Right lung (tissue), 5 donors: ENCODE results near the gene GCNT1. TPM values are rescaled to one million over a fixed set of nuclear protein-coding genes. Genes with fewer than 3 reads are reported as not detected.
A peak's percentile ranks its signal among the peaks of the same experiment; 100 is the strongest.
"Not testable (repeated sequence)": the region's sequence is repeated elsewhere in the genome, so short reads cannot be mapped to it uniquely, and the experiment has no call there.

ENCODE experiments used
- DNase-seq, 2 donors: peaks; one replicate each; pipeline ENCODE4 v3.0.0-alpha.2; 2013
- polyA plus RNA-seq, 5 donors: library from polyadenylated mRNA; unstranded; fragments of 120-200 nt; gene quantifications; one replicate each; pipeline versions ENCODE4 v1.2.1 to v1.2.3, GENCODE V29; 2013; ENCODE audit warnings: inconsistent platforms in 1 of 5, low replicate concordance in 1 of 5; ENCODE audit not compliant: insufficient read length in 5 of 5, insufficient read depth in 1 of 5

The GCNT1 gene
- polyA plus RNA-seq, 5 donors = 3.8 to 6.7 (median 4.7) TPM

DNA sequence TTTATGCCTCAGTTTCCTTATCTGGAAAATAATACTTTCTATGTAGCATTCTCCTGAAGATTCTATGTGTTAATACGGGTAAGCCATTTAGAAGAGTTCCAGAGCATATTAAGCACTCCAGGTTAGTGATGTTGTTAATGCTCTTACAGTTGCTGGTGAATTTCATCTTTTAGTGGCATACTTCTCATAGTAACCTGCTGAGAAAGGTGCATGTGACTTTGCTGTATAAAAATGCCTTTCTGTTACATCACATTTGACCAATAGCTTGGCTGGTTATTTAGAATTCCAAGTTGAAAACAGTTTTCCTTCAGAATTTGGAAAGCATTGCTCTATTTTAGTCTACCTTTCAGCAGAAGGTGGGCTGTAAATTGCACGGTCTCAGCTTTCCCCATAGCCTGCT lies 27.2 kb downstream of the GCNT1 start:
- no peak for DNase-seq

DNA sequence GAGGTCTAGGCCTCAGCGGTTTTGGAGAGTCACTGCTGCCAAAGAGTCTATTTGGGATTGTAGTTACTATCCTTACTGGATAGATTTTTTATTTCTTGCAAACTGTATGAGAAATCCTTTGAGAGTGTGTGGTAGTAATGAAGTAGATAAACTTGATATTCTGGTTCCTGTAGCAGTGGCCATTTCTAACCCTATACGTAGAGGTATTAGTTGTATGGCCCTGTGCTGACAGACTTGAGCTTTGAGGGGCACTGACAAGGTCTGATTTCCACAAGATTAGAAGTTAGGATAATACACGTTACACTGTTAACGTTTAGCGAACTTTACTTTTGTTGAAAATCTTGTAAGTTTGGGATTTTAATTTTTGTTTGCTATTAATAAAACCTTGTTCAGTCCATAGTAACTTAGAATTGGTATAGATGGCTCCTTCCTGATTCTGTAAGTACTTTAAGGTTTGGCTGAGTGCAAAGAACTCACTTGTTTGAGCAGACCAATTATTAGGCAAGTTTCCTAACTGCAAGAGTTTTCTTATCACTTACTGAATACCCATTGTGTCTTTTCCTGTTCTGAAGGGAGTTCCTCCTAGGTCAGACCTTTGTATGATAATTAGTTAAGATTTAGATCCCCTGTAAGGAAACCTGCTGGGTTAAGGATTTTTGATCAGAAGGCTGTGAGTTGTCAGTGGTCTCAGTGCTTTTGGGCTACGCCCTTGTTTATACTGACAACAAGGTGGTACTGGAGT lies 31.4 kb downstream of the GCNT1 start:
- no peak for DNase-seq

DNA sequence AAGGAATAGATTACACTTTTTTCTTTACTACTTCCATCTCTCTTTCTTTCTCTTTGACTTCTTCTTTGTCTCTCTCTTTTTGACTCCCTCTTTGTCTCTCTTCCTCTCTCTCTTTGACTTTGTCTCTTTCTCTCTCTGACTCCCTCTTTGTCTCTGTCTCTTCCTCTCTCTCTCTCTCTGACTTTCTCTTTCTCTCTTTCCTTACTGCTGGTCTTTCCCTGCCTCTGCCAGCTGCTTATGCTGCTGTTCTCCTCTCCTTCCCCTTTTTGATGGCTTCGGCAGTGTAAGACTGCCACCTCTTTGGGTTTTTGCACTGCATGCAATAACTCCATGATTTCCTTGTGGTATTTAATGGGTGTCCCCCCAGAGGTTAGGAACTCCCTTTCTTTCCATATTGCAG lies 32.1 kb downstream of the GCNT1 start:
- not testable (repeated sequence) for DNase-seq

DNA sequence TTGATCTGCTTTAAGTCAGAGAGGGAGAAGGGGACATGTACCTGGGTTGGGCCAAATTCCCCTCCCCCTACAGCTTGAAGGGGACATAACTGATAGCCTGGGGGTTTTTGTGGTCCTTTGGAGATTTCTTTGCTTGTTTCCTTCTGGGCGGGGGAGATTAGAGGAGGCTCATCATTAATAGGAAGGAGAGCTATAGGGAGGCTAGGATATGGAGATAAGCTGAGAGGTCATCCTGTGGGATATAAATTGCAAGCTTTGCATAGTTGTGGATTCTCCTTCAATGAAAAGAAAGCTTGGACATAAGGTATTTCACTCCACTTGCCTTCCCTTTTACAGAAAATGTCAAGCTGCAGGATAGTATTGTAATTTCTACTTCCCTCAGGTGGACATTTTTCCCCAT lies 34.5 kb downstream of the GCNT1 start:
- not testable (repeated sequence) for DNase-seq

DNA sequence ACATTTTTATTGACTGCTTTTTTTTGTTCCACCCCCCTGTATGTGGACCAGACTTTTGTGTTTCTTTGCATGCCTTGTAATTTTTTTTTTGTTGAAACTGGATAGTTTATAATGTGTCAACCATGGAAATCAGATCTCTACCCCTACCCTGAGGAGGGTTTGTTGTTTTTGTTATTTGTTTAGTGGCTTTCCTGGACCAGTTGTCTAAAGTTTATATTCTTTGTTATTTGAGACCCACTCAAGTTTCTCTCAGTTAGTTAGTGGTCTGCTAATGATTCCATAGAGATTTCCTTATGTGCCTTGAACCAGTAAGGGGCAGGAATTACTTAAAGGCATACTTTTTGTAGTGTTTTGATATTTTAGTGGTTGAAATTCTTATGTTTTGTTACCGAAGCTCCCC lies 41.1 kb downstream of the GCNT1 start:
- no peak for DNase-seq

DNA sequence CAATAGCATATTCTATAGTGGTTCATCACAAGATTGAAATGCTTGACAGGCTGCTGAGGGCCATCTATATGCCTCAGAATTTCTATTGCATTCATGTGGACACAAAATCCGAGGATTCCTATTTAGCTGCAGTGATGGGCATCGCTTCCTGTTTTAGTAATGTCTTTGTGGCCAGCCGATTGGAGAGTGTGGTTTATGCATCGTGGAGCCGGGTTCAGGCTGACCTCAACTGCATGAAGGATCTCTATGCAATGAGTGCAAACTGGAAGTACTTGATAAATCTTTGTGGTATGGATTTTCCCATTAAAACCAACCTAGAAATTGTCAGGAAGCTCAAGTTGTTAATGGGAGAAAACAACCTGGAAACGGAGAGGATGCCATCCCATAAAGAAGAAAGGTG lies 43.8 kb downstream of the GCNT1 start:
- DNase-seq = no peak

DNA sequence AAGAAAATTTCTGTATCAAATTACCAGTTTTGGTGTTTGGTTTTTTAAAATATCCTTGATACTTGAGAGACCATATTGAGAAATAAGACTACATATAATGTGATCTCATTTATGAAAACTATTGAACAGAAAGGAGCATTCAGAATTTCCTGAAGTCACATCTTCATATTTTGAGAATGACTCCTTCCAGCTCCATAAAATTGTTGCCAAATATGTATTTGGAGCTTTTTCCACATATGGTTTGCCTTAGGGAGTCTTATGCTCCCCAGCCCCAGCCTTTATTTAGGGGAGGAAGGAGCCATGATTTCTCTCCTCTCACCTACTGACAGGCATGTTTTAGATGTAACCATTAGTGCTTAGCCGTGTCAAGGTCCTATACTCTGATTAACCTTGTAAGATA lies 51.1 kb downstream of the GCNT1 start:
- DNase-seq = no peak

DNA sequence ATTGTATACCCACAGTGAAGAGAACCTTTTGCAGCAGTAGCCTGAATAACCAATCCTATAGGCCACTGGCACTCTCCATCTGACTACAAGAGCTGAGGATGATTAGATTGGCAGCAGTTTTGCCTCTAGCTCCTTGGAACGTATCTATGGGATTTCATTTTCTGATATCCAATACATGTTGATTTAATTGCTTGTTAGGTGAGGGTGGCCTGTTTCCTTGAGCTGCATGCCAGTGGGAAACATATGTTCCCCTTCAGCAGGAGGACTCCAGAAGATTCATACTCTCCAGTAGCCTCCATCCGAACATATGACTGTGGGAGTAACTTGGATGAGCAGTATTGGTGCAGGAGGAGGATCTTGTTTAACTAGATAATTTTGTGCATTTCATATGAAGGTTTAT lies 51.5 kb downstream of the GCNT1 start:
- no peak for DNase-seq

DNA sequence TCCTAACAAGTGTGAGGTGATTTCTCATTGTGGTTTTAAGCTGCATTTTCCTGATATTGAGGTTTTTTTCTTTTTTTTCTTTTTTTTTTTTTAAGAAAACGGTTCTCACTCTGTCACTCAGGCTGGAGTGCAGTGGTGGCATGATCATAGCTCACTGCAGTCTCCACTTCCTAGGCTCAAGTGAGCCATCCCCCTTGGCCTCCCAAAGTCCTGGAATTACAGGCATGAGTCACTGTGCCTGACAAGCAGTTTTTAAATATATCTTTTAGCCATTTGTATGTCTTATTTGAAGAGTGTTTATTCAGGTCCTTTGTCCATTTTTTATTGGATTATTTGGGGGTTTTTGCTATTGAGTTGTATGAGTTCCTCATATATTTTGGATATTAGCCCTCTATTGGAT lies 53.8 kb downstream of the GCNT1 start:
- no peak for DNase-seq

DNA sequence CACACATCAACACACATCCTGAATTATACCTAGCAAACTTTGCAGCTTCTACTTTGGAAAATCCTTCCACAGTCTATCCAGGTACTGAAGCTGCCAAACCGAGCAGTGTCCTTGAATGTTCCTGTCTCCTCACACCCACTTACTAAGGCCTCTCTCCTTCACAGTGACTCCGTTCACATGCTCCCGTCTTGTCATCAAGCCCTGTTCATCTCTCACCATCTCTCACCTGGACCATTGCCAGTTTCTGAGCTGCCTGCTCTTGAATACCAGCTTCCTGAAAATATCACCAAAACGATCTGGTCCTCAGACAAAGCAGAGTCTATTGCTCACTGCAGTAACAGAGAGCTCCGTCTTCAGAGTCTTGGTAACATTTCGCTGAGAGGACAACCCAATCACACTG lies 57.4 kb downstream of the GCNT1 start:
- DNase-seq = no peak

DNA sequence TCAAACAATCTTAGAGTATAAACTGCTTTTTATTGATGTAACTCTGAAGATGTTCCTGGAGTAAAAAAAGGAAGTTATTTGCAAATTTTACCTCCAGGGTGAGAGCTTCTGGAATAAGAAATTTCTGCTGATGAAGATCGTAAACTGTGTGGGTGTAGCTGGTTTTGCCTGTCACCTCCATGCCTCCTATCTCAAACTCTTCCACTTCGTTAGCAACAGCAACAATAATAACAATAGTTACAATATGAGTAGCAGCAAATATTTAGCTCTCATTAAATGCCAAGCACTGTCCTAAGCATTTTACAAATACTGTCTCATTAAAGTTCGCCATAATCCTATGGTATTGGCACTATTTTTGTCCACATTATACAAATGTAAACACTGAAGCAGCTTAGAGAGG lies 57.9 kb downstream of the GCNT1 start:
- DNase-seq = no peak

DNA sequence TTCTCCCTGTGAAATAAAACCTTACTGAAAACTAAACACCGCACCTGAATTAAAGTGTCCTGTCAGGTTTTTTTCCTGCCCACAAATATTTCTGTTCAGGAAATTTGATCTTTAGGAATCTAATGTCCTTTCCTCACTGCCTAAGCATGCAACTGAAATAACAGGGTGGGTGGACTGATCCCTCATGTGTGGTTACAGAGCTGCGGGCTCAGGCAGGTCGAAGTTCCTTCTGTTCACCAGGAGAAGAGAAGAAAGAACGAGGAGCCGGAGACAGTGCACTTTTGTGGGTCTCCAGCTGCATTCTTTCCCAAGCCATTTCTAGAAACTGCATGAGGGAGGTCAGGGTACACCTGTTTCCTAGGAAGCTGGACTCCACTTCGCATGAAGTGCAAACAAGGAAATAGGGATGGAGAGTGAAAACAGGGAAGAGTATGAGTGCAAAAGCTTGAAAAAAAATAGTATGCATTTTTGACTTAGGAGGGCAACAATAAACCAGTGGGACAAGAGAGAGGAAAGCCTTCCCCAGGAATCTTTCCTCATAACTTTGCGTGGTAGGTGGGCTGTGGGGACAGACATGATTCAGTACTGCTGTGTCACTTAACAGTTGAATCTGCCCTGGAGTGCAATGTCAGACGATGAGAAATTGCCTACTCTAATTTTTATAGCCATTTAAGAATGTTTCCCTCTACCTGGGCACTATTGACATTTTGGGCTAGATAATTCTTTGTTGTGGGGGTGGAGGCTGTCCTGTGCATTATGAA lies 60.3 kb downstream of the GCNT1 start:
- no peak for DNase-seq

DNA sequence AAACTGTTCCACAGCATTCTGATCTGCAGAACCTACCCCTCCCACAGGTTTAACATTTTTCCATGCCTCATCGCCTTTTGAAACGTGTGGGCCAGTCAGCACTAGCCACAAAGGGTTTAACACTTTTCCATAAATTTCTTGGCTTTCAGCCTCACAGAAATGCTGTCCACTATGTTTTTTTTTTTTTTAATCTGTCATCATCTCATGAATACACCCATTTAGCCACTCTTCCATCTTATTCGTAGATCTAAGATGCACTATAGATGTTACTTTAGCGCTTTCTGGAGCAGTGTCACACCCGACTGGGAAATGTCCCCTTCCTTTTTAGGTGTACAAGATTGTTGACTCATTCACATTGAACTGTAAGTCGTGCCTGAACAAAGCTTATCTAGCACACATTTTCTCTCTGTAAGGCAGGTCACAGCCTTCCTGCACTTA lies 62.3 kb downstream of the GCNT1 start:
- DNase-seq = no peak

DNA sequence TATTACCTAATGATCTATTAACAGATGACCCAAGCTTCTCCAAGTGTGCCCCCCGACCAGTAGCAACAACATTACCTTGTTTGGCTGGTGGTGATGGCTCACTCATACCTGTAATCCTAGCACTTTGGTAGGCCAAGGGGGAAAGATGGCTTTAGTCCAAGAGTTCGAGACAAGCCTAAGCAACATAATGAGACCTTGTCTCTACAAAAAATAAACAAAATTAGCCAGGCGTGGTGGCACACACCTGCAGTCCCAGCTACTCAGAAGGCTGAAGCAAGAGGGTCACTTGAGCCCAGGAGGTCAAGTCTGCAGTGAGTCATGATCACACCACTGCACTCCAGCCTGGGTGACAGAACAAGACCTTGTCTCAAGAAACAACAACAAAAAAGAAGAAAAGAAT lies 62.9 kb downstream of the GCNT1 start:
- DNase-seq = no peak

DNA sequence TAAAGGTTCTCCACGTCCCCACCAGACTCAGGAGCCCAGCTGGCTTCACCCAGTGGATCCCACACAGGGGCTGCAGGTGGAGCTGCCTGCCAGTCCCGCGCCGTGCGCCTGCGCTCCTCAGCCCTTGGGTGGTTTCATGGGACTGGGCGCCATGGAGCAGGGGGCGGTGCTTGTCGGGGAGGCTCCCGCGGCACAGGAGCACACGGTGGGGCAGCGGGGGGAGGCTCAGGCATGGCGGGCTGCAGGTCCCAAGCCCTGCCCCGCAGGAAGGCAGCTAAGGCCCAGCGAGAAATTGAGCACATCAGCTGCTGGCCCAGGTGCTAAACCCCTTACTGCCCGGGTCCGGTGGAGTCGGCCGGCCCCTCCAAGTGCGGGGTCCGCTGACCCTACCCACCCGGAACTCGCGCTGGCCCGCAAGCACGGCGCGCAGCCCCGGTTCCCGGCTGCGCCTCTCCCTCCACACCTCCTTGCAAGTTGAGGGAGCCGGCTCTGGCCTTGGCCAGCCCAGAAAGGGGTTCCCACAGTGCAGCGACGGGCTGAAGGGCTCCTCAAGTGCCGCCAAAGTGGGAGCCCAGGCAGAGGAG lies 64.7 kb downstream of the GCNT1 start:
- DNase-seq = not testable (repeated sequence)

DNA sequence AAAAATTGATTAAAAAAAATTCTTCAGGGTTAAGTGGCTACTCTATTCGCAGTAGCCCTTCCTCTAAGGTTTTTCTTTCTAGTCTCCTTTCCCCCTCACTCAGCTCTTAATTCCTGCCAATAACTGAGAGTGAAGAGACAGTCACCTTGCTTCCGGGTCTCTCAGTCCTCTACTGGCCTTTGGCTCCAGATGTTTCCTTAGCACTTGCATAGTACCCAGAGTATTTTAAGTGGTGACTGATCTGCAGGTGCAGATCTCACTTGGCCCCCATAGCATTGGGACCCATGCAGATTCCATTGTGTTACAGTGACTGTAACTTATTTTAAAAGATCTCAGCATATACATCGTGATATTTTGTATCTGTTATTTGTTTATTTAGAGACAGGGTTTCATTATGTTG lies 66.2 kb downstream of the GCNT1 start:
- DNase-seq = no peak

DNA sequence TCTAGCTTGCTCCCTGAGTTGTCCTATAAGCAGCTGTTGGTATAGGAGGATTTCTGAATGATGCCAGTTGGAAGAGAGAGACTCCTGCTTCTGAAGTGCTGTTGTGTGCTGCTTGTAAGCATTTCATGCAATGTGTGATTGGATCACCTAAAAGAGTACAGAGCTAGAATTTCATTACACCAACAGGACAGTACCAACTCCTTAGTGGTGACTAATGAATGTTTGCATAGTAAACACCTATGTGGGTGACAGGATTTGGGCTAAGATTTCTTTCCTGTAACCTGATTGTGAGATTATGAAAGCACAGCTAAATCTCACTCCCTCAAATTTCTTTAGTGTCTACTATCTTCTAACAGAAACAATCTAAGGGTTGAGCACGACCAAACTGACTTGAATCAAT lies 67.0 kb downstream of the GCNT1 start:
- no peak for DNase-seq

DNA sequence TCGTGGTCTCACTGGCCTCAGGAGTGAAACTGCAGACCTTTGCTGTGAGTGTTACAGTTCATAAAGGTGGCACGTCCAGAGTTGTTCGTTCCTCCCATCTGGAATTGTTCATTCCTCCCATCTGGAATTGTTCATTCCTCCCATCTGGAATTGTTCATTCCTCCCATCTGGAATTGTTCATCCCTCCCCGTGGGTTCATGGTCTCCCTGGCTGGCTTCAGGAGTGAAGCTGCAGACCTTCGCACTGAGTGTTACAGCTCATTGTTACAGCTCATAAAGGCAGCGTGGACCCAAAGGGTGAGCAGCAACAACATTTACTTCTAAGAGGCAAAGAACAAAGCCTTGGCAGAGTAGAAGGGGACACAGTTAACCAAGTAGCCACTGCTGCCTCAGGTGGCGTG lies 69.1 kb downstream of the GCNT1 start:
- no peak for DNase-seq

DNA sequence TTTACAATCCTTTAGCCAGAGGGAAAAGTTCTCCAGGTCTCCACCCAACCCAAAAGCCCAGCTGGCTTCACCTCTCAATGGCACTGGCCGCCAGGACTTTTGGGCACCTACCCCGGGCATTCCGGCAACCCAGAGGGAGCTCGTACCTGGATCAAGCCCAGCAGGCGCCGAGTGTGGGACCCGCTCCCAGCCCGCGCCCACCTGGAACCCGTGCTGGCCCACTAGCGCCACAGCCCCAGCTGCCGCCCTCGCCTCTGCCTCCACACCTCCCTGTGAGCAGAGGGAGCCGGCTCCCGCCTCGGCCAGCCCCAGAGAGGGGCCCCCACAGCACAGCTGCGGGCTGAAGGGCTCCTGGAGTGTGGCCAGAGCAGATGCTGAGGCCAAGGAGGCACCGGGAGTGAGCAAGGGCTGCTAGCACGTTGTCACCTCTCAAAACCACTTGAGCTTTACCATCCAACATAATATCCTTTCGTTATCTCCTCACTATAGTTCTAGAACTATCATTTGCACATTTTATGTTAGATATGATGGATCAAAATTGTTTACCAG lies 69.7 kb downstream of the GCNT1 start:
- DNase-seq = no peak

DNA sequence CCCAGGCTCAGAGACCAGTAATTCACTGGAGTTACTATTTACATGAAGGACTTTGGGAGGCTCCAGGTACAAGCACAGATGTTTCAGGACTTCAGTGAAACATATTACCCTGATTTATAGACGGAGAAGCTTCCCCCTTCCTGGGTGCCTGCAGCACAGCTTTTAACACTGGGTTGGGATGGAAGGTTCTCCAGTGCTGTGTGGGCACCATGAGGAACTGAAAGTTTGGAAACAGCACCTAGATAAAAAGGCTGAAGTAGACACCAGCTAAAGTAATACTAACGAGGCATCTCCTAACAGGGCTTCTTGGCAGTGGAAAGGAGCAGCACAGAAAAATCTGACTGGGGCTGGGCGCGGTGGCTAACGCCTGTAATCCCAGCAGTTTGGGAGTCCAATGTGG lies 70.7 kb downstream of the GCNT1 start:
- no peak for DNase-seq

DNA sequence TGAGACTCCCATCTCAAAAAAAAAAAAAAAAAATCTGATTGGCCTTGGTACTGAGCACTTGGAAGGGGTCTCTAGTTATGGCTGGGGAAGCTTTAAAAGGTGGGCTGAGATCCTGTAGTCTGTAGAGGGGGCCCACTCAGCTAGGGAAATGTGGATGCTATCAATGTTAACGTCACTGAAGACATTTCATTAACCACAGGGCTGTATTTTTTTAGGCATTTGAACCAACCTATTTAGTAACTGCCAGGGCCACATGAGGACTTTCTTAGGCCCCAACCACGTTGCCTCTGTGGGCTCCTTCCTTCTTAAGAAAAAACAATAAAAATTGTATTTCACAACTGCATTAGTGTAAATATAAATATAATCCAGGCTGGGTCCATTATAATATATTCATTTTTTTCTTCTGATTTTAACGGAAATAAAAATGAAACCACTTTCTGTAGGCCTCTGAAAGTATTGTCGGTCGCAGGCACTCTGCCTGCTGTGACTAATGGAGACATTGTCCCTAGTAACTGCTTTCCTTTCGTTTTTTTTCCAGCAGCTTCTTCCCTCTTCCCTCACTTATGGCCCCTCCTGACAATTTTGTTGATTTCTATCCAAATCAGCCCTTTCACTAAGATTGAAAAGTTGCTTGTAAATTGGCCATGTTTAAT lies 71.6 kb downstream of the GCNT1 start:
- DNase-seq = peak; percentile 31 to 35

DNA sequence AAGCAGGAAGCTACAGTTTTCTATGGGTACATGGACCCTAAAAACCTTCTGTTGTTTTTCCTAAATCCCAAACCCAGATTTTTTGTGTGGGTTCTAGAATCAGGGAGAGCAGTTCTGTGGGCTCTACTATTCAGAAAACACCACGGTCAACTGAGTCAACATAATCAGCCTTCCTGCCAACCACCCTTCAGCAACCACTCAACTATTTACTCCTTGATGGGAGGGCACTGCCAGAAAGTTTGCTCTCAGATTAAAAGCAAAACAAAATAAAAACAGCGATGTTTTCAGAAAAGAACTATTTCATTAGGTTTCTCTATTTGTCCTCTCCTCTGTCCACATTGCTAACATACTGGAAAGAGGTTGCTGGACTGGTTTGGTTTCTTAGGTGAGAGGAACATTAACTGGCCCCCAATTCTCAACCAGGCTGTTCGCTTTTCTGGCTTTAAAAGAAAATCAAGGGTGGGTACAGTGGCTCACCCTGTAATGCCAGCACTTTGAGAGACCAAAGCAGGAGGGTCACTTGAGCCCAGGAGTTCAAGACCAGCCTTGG lies 72.3 kb downstream of the GCNT1 start:
- DNase-seq = no peak
